Measurements from ENCODE around the gene MARS1.
"Not testable (repeated sequence)": the region's sequence is repeated elsewhere in the genome, so short reads cannot be mapped to it uniquely, and the experiment has no call there.

MARS1 gene

DNA sequence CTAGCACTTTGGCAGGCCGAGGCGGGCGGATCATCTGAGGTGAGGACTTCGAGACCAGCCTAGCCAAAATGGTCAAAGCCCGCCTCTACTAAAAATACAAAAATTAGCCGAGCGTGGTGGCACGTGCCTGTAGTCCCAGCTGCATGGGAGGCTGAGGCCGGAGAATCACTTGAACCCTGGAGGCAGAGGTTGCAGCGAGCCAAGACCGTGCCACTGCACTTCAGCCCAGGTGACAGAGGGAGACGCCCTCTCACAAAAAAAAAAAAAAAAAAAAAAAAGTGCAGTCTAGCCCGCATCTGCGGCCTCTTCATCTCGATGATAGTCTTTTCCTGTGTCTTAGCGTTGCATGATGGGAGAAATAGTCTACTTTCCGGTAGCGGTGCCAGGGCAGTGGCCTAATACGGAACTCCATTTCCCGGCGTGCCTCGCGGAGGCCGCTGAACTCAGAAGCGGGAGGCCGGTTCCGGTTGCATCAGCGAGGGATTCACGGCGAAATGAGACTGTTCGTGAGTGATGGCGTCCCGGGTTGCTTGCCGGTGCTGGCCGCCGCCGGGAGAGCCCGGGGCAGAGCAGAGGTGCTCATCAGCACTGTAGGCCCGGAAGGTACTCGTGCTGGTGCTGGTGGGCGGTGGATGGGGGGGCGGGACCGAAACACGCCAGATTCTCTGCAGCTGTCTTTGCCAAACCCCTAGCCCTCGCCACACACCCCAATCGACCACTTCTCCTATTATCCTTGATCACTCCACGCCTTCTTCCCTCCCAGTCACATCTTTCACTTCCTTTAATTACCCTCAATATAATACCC lies at the start of gene MARS1:
TSS of gene MARS1 (plus strand) at position 472 of the 805 bp plus-strand sequence. CDS start at position 495, 23 bp downstream.
- peak; percentile 93 to 98 for DNase-seq

DNA sequence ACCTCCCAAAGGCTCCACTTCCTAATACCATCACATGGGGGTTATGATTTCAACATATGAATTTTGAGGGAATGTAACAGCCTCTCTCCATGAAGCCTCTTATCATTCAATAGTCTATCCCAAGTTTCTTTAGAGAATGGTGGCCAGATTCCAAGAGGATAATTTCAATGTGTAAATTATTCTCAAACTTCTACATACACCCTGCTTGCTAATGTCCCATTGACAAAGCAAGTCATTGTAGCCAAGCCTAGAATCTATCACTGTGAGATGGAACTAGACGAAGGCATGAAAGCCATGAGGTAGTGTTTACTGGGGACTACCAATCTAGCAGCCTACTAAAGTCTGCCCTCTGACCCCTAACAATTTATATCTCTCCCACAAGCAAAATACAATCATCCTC lies 49.5 kb upstream of the MARS1 start:
- no peak for DNase-seq

DNA sequence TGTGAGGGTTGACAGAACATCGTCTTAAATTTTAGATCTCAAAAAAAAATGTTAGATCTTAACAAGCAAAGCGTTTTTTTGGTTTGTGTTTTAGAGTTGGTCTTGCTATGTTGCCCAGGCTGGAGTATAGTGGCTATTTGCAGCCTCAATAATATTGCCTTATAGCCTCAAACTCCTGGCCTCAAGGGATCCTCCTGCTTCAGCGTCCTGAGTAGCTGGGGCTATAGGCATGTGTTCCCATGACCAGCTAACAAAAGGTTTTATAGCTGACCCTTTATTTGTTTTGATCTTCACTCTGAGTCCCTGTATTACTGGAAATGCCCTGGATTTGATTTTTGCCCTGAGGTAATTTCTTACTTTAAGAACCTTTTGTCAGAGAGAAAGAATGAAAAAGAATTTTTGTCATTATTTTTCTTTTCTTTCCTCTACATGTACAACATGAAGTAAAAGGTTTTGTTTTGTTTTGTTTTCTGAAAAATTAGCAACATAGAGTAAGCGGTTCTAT lies 48.1 kb upstream of the MARS1 start:
- no peak for DNase-seq

GRCh38 chr12:57441393-57441792 lies 46.5 kb upstream of the MARS1 start:
- DNase-seq: not testable (repeated sequence)

DNA sequence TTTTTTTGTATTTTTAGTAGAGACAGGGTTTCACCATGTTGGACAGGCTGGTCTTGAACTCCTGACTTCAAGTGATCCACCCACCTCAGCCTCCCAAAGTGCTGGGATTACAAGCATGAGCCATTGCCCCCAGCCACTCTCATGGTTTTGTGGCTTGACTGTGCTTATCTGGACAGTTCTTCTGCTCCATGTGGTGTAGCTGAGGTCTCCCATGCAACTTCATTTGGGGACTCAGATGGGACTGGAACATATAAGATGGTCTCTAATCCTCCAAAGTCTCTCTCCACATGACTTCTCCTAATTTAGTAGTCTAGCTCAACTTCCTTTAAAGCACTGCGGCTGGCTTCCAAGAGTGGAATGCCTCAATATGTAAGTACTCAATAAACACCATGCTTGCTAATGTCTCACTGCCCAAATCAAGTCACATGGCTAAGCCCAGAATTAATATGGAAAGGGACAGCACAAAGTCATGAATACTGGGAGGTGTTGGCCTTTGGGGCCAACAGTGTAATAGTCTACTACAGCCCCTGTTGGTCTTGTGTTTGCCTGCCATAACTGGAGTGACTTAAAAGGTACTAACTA lies 45.9 kb upstream of the MARS1 start:
- no peak for DNase-seq

GRCh38 chr12:57444337-57444736 lies 43.5 kb upstream of the MARS1 start:
- DNase-seq: not testable (repeated sequence)

GRCh38 chr12:57444744-57445143 lies 43.1 kb upstream of the MARS1 start:
- no peak for DNase-seq

- DNase-seq: no peak
Observed at GRCh38 chr12:57446292-57446960, 41.4 kb upstream of the MARS1 start.

GRCh38 chr12:57448669-57449068 lies 39.2 kb upstream of the MARS1 start:
- no peak for DNase-seq

DNA sequence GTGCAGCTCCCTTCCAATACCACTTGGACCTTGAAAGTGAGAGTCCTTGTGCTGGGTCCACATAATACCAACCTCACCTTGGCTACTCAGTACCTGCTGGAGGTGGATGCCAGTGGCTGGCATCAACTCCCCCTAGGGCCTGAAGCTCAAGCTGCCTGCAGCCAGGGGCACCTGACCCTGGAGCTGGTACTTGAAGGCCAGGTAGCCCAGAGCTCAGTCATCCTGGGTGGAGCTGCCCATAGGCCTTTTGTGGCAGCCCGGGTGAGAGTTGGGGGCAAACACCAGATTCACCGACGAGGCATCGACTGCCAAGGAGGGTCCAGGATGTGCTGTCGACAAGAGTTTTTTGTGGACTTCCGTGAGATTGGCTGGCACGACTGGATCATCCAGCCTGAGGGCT lies 38.5 kb upstream of the MARS1 start:
- DNase-seq: no peak

GRCh38 chr12:57450057-57450456 lies 37.8 kb upstream of the MARS1 start:
- DNase-seq: no peak

DNA sequence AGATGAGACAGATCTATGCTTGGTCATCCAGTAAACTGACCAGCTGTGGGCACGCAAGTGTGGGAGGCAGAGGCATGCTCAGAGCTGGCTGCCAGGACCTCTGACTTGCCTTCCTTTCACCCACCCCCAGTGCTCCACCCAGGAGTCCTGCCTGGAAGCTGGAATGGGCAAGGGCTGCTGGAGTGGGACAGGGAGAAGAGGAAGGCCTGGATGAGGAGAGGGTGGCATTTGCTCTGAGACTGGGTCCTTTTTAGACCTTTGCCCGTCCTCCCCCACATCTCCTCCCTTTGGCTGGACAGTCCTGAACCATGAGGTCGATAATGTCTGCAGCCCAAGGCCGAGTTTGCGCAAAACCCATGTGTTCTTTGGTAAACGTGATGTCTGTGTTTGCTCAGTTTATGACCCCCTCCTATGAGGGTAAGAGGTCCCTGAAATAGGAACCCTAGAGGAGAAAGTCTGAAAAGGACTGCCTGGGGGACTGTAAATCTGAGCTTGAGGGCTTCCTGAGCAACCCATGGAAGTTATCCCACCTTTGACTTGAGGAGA lies 36.6 kb upstream of the MARS1 start:
- DNase-seq: no peak

GRCh38 chr12:57452181-57452936 lies 35.5 kb upstream of the MARS1 start:
- no peak for DNase-seq

GRCh38 chr12:57452937-57453509 lies 34.8 kb upstream of the MARS1 start:
- peak; percentile 35 to 57 for DNase-seq

DNA sequence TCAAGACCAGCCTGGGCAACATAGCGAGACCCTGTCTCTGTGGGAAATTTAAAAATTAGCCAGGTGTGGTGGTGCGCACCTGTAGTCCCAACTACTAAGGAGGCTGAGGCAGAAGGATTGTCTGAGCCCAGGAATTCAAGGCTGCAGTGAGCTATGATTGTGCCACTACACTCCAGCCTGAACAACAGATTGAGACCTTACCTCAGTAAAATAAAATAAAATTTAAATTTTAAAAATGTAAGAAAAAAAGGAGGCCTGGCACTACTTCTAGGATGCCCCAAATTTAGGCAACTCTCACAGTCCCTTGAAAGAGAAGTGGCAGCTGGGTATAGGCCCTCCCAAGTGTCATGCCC lies 33.7 kb upstream of the MARS1 start:
- DNase-seq: no peak

DNA sequence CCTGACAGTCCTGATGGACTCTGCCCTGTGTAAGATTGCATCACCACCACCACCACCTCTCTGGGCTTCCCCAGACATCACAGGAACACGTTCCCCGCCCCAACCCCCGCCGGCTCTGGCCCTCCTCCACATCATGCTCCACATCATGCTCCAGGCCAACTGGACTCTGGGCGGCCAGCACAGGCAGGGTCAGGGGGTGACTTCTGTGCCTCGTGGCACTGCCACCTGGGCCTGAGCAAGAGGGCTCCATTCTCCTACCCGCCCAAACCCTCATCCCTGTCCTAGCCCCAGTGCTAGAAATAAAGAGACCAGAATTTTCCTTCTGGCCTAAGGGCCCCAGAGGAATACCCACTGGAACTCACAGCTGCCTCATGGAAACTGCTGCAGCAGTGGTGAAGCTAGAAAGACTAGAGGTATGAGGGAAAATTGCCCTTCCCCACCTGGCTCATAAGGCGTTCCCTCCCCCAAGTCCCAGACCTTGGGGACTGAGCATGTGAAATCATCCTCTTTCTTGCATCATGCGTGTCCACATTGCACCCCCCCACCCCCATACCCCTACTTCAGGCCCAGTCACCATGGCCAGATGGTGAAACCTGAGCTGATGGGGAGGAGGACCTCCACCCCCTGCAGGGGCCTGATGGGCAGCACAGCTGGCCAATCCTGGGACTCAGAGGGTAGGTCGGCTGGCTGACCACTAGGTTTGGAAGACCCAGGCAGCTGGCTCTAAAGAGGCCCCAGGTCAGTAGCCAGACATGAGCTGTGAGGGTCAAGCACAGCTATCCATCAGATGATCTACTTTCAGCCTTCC lies 33.1 kb upstream of the MARS1 start, which contains the start of gene INHBE:
TSS of gene INHBE (plus strand) at position 742 of the 808 bp plus-strand sequence. CDS start 230 bp downstream, outside the sequence.
- DNase-seq: no peak

DNA sequence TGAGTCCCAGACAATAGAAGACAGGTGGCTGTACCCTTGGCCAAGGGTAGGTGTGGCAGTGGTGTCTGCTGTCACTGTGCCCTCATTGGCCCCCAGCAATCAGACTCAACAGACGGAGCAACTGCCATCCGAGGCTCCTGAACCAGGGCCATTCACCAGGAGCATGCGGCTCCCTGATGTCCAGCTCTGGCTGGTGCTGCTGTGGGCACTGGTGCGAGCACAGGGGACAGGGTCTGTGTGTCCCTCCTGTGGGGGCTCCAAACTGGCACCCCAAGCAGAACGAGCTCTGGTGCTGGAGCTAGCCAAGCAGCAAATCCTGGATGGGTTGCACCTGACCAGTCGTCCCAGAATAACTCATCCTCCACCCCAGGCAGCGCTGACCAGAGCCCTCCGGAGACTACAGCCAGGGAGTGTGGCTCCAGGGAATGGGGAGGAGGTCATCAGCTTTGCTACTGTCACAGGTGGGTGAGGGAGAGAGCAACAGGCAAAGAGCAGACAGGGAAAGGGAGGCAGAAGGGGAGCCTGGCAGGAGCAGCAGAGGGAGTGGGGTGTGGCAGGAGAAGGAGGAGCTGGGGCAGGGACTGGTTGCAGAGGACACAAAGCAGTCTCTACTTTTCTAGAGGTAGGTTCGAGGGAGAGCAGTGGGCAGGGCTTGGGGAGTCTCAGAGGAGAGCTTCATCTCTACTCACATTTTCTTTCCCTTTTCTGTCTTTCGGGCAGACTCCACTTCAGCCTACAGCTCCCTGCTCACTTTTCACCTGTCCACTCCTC lies 32.3 kb upstream of the MARS1 start:
- no peak for DNase-seq

GRCh38 chr12:57456145-57456700 lies 31.6 kb upstream of the MARS1 start:
- DNase-seq: peak in 1 of 2 experiments; percentile 19

- no peak for DNase-seq
Observed at GRCh38 chr12:57456737-57457490, 31.0 kb upstream of the MARS1 start.

Data from AML-193 (cell line).